NCI-H2196 treated with DMSO at 0.1 percent for 48 hours (cell line): ENCODE data around the gene IFNL4.
"Not testable (repeated sequence)": the region's sequence is repeated elsewhere in the genome, so short reads cannot be mapped to it uniquely, and the experiment has no call there.

Source experiments
- DNase-seq: peaks from one replicate; lab custom pipeline; 2025; ENCODE audit not compliant: unreplicated experiment; lab: John Stamatoyannopoulos, UW

Gene IFNL4

GRCh38 chr19:39224910-39225309 lies 23.7 kb downstream of the IFNL4 start:
- no peak for DNase-seq

- no peak for DNase-seq
These were observed 24.9 kb downstream of the IFNL4 start for GRCh38 chr19:39223703-39224279.

GRCh38 chr19:39219108-39219507 lies 29.5 kb downstream of the IFNL4 start:
- DNase-seq, result not testable (repeated sequence)

GRCh38 chr19:39218230-39219007 lies 30.2 kb downstream of the IFNL4 start:
- DNase-seq, result no peak

GRCh38 chr19:39217094-39217493 lies 31.6 kb downstream of the IFNL4 start:
- DNase-seq, result no peak

GRCh38 chr19:39215323-39215722 lies 33.3 kb downstream of the IFNL4 start:
- DNase-seq, result not testable (repeated sequence)

GRCh38 chr19:39212375-39212742 lies 36.3 kb downstream of the IFNL4 start:
- DNase-seq, result no peak

GRCh38 chr19:39211731-39212374 lies 36.8 kb downstream of the IFNL4 start:
- no peak for DNase-seq

- DNase-seq, result no peak
These were observed 39.5 kb downstream of the IFNL4 start for GRCh38 chr19:39209196-39209595.

GRCh38 chr19:39208175-39208795 lies 40.4 kb downstream of the IFNL4 start:
- no peak for DNase-seq

- DNase-seq, result no peak
These were observed 41.3 kb downstream of the IFNL4 start for GRCh38 chr19:39207293-39207836.

GRCh38 chr19:39206122-39206521 lies 42.5 kb downstream of the IFNL4 start:
- DNase-seq, result no peak

GRCh38 chr19:39205449-39205764 lies 43.2 kb downstream of the IFNL4 start:
- DNase-seq, result no peak

GRCh38 chr19:39203372-39204341 lies 45.0 kb downstream of the IFNL4 start, which contains the start of gene SYCN:
TSS of gene SYCN (minus strand) at chr19:39204263. CDS start at chr19:39204254, 9 bp downstream.
- DNase-seq, result no peak

GRCh38 chr19:39202998-39203355 lies 45.7 kb downstream of the IFNL4 start:
- DNase-seq, result no peak

GRCh38 chr19:39200803-39201115 lies 47.9 kb downstream of the IFNL4 start:
- no peak for DNase-seq

- DNase-seq, result no peak
These were observed 48.4 kb downstream of the IFNL4 start for GRCh38 chr19:39200066-39200802.

- peak; percentile 50 for DNase-seq
These were observed 49.6 kb downstream of the IFNL4 start for GRCh38 chr19:39199025-39199424.

- DNase-seq, result no peak
These were observed 50.8 kb downstream of the IFNL4 start for GRCh38 chr19:39197808-39198207.
